Breast epithelium (tissue), 4 donors: ENCODE results near the gene FOCAD. TPM values are rescaled to one million over a fixed set of nuclear protein-coding genes. Genes with fewer than 3 reads are reported as not detected.

Source experiments
- DNase-seq, 2 donors: peaks; one replicate each; pipeline ENCODE4 v3.0.0-alpha.2; 2019; ENCODE audit warnings: low spot score in 2 of 2
- H3K27ac ChIP-seq, 2 donors: fragments of 200-600 bp; sonication (generic) in 1 of 2; one replicate each; pipeline ENCODE4 v1.5.1; 2016 to 2019; ENCODE audit warnings: mild to moderate bottlenecking in 1 of 2
- H3K27me3 ChIP-seq, 2 donors: fragments of 200-600 bp; sonication (generic) in 1 of 2; one replicate each; pipeline versions ENCODE4 v1.5.1 to v1.6.0; 2017 to 2019; ENCODE audit warnings: control low read depth in 1 of 2, mild to moderate bottlenecking in 1 of 2
- H3K36me3 ChIP-seq: fragments of 200-600 bp; one replicate; pipeline ENCODE4 v1.5.1; 2019
- H3K4me1 ChIP-seq, 2 donors: fragments of 200-600 bp; sonication (generic); one replicate each; pipeline ENCODE4 v1.5.1; 2016 to 2019; ENCODE audit warnings: control low read depth in 1 of 2
- H3K4me3 ChIP-seq, 3 donors: fragments of 200-600 bp; sonication (generic); 1 replicate in 2 of 3; 2 replicates in 1 of 3; pipeline ENCODE4 v1.5.1; 2016 to 2019; ENCODE audit warnings: mild to moderate bottlenecking in 3 of 3, moderate library complexity in 2 of 3
- H3K9me3 ChIP-seq, 2 donors: fragments of 200-600 bp; sonication (generic) in 1 of 2; one replicate each; pipeline ENCODE4 v1.5.1; 2016 to 2019; ENCODE audit warnings: control low read depth in 1 of 2
- CTCF ChIP-seq, 3 donors: fragments of 450-650 bp; IDR thresholded peaks; one replicate each; pipeline ENCODE4 v1.5.1; 2016 to 2017; ENCODE audit warnings: antibody characterized with exemption in 3 of 3, mild to moderate bottlenecking in 3 of 3, moderate library complexity in 3 of 3
- POLR2A ChIP-seq: fragments of 450-650 bp; IDR thresholded peaks from one replicate; pipeline ENCODE4 v1.6.1; 2016; ENCODE audit warnings: antibody characterized with exemption, mild to moderate bottlenecking, moderate library complexity
- POLR2AphosphoS5 ChIP-seq, 3 donors: sonication (generic); formaldehyde crosslinking; IDR thresholded peaks; one replicate each; pipeline ENCODE4 v1.6.1; 2017; ENCODE audit warnings: antibody characterized with exemption in 3 of 3
- intact Hi-C: fragments of 100-400 bp; cut with DNase I; formaldehyde crosslinking; loops from one replicate; pipeline ENCODE4 v1.15.1; 2023; ENCODE audit warnings: low total_unique reads
- total RNA-seq, 3 donors: library from RNA; depleted of rRNA; stranded (reverse); fragments of >200 nt; gene quantifications; one replicate each; pipeline ENCODE4 v1.1.0, GENCODE V29; 2016

The FOCAD gene
- total RNA-seq, 3 donors from 2014 or later = 23.4 to 48.1 (median 36.7) TPM

- Histone ChIP-seq H3K4me1 (no peaks in the 10 kb centered on the region), H3K27me3 (no peaks in the 10 kb centered on the region), H3K36me3 (no peaks in the 10 kb centered on the region), H3K4me3 (no peak overlapping the region), H3K27ac (no peak overlapping the region), H3K9me3 (no peaks in the 10 kb centered on the region)
- intact Hi-C loops = no loop called here
- no peak for DNase-seq
- TF ChIP-seq POLR2A (no peak), POLR2AphosphoS5 (IDR thresholded peaks at IDR 0.05) (no peak), CTCF (IDR thresholded peaks at IDR 0.05) (no peak)
Measured at GRCh38 chr9:20811872-20812271, 127.8 kb downstream of the FOCAD start.

DNA sequence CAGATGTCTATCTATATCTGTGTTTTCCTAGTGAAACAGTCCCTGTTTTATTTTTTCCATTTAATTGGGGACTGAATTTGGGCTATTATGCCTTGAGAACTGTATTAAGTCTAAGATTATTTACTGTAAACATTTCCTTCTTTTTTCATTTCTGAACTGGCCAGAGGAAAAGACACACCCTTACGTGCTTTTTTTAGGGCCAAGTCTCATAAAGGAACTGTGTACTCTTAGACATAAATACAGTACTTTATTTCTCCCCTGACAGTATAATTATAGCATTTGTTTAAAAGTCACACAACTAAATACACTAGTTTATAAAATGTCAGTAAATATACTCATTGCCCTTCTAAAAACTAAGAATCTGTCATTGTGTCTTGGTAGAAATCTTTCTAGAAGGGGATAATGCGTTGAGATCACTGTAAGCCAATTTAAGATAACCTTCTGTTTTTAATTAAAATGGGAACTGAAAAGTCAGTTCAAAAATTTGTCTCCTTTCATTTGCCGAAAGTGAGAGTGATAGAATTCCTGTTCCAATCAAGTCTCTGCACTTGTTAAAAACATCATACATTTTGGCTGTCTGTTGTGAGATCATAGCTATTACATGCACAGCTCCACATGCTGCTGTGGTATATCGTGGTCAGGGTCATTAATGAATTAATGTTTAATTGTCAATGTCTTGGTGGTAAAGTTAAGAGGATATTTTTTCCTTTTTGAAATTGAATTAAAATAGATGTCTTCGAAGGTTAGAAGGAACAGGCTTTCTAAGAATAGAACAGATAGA is 132.1 kb downstream of the FOCAD start:
- H3K36me3 ChIP-seq = no peaks in the 10 kb centered on the region
- TF ChIP-seq POLR2AphosphoS5 (IDR thresholded peaks at IDR 0.05) = no peak
- TF ChIP-seq POLR2A = no peak
- TF ChIP-seq CTCF (IDR thresholded peaks at IDR 0.05) = no peak
- intact Hi-C loops = no loop called here

GRCh38 chr9:20823051-20823450 is 139.0 kb downstream of the FOCAD start:
- Histone ChIP-seq H3K27ac (no peak overlapping the region), H3K36me3 (no peaks in the 10 kb centered on the region), H3K27me3 (no peaks in the 10 kb centered on the region), H3K9me3 (no peaks in the 10 kb centered on the region), H3K4me3 (no peak overlapping the region), H3K4me1 (no peaks in the 10 kb centered on the region)
- intact Hi-C loops = no loop called here
- no peak for TF ChIP-seq POLR2A
- TF ChIP-seq POLR2AphosphoS5 (IDR thresholded peaks at IDR 0.05) = no peak
- TF ChIP-seq CTCF (IDR thresholded peaks at IDR 0.05) = no peak
- DNase-seq = no peak

More for the DNA sequence above, 132.1 kb downstream of the FOCAD start:
- Histone ChIP-seq H3K9me3 (no peaks in the 10 kb centered on the region), H3K27me3 (no peaks in the 10 kb centered on the region), H3K27ac (no peak overlapping the region), H3K4me1 (no peaks in the 10 kb centered on the region), H3K4me3 (no peak overlapping the region)
- DNase-seq = no peak

GRCh38 chr9:20831028-20831427 is 147.0 kb downstream of the FOCAD start:
- Histone ChIP-seq H3K4me3 (no peak overlapping the region), H3K36me3 (no peaks in the 10 kb centered on the region), H3K27me3 (no peaks in the 10 kb centered on the region), H3K9me3 (no peaks in the 10 kb centered on the region), H3K4me1 (no peaks in the 10 kb centered on the region), H3K27ac (no peak overlapping the region)
- intact Hi-C loops = no loop called here
- no peak for DNase-seq
- TF ChIP-seq CTCF (IDR thresholded peaks at IDR 0.05) = no peak
- no peak for TF ChIP-seq POLR2AphosphoS5 (IDR thresholded peaks at IDR 0.05)
- no peak for TF ChIP-seq POLR2A

DNA sequence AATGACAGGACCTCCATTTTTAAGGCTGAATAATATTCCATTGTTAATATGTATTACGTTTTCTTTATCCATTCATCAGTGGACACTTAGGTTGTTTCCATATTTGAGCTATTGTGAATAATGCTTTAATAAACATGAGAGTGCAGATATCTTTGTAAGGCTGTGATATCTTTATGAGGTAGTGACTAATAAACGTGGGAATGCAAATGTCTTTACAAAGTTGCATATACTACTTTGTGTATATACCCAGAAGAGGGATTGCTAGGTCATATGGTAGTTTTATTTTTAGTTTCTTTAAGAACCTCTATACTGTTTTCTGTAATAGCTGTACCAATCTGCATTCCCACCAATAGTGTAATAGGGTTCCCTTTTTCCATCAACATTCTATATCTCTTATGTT is 148.7 kb downstream of the FOCAD start:
- Histone ChIP-seq H3K4me1 (no peaks in the 10 kb centered on the region), H3K27ac (no peak overlapping the region), H3K36me3 (no peaks in the 10 kb centered on the region), H3K9me3 (no peaks in the 10 kb centered on the region), H3K27me3 (no peaks in the 10 kb centered on the region), H3K4me3 (no peak overlapping the region)
- intact Hi-C loops = no loop called here
- DNase-seq = no peak
- no peak for TF ChIP-seq POLR2AphosphoS5 (IDR thresholded peaks at IDR 0.05)
- TF ChIP-seq CTCF (IDR thresholded peaks at IDR 0.05) = no peak
- TF ChIP-seq POLR2A = no peak
